ENCODE measurements around the gene P4HA1. TPM values are rescaled to one million over a fixed set of nuclear protein-coding genes. Genes with fewer than 3 reads are reported as not detected.

P4HA1 gene
- total RNA-seq, 1 experiment from 2014 or later: 181 TPM

DNA sequence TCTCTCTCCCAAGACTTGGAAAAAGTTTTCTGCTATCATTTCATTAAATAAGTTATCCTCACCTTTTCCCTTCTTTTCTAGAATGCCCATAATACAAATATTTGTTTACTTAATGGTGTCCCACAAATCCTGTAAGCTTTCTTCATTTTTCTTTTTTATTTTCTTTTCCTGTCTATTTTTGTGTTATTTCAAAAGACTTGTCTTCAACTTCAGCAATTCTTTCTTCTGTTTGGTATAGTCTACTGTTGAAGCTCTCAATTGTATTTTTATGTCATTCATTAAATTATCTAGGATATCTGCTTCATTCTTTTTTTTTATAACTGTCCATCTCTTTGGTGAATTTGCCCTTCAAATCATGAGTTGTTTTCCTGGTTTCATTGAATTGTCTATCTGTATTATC lies 117.0 kb downstream of the P4HA1 start:
- H3K4me3 ChIP-seq (ENCODE audit: low read length): no peak overlapping the region
- intact Hi-C loops (cut with micrococcal nuclease): no loop called here
- no peaks in the 10 kb centered on the region for H3F3A ChIP-seq (ENCODE audit: low read length, unreplicated experiment)
- ChIA-PET CTCF (no interaction called here), POLR2A (ENCODE audit: unreplicated experiment) (no interaction called here)
- H3K9ac ChIP-seq (ENCODE audit: low read length): no peak overlapping the region
- no peaks in the 10 kb centered on the region for H3K27me3 ChIP-seq (ENCODE audit: low read length)
- H3K4me1 ChIP-seq (ENCODE audit: insufficient read depth, low read length): no peaks in the 10 kb centered on the region
- H3K79me2 ChIP-seq (ENCODE audit: low read length): no peaks in the 10 kb centered on the region
- BruUV-seq (replicated peaks): no TSS peak
- ATAC-seq: no peak
- no peaks in the 10 kb centered on the region for H4K20me1 ChIP-seq (ENCODE audit: low read length)
- H3K9me3 ChIP-seq (ENCODE audit: low read length): peaks cover 54% of the 10 kb centered on the region
- no peaks in the 10 kb centered on the region; the same call in 1 of the 2 replicates for H3K36me3 ChIP-seq (ENCODE audit: low read depth, low read length)
- H3K4me2 ChIP-seq (ENCODE audit: low read length): no peak overlapping the region
- H3K27ac ChIP-seq (ENCODE audit: low read length): no peak overlapping the region
- H2AFZ ChIP-seq (ENCODE audit: low read length): no peak overlapping the region
- no peaks in the 10 kb centered on the region for H3K9me2 ChIP-seq (replicated peaks; ENCODE audit: low read length)
- TF ChIP-seq EZH2 (IDR thresholded peaks at IDR 0.05; ENCODE audit: low read length, unreplicated experiment) (no peak), EZH2phosphoT487 (IDR thresholded peaks at IDR 0.05; ENCODE audit: borderline replicate concordance, low read length) (no peak)
- TF ChIP-seq, protein P1, sequence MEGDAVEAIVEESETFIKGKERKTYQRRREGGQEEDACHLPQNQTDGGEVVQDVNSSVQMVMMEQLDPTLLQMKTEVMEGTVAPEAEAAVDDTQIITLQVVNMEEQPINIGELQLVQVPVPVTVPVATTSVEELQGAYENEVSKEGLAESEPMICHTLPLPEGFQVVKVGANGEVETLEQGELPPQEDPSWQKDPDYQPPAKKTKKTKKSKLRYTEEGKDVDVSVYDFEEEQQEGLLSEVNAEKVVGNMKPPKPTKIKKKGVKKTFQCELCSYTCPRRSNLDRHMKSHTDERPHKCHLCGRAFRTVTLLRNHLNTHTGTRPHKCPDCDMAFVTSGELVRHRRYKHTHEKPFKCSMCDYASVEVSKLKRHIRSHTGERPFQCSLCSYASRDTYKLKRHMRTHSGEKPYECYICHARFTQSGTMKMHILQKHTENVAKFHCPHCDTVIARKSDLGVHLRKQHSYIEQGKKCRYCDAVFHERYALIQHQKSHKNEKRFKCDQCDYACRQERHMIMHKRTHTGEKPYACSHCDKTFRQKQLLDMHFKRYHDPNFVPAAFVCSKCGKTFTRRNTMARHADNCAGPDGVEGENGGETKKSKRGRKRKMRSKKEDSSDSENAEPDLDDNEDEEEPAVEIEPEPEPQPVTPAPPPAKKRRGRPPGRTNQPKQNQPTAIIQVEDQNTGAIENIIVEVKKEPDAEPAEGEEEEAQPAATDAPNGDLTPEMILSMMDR (conservative IDR thresholded peaks at IDR 0.05; ENCODE audit: low read depth, low read length): no peak
- no peak for DNase-seq

DNA sequence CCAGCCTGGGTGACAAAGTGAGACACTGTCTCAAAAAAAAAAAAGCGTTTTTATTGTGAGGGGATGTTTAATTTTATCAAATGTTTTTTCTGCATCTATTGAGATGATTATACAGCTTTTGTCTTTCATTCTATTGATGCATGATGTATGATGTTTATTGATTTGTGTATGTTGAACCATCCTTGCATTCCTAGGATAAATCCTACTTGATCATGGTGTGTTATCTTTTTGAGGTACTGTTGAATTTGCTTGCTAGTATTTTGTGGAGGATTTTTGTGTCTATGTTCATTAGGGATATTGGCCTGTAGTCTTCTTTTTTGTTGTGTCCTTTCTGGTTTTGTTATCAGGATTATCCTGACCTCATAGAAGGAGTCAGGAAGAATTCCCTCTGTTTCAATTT lies 119.8 kb downstream of the P4HA1 start:
- no peak for DNase-seq
- H3K79me2 ChIP-seq (ENCODE audit: low read length): no peaks in the 10 kb centered on the region
- H3K36me3 ChIP-seq (ENCODE audit: low read depth, low read length): no peaks in the 10 kb centered on the region; the same call in 1 of the 2 replicates
- H3K9ac ChIP-seq (ENCODE audit: low read length): no peak overlapping the region
- H3K4me2 ChIP-seq (ENCODE audit: low read length): no peak overlapping the region
- H3K9me3 ChIP-seq (ENCODE audit: low read length): peaks cover 54% of the 10 kb centered on the region
- intact Hi-C loops (cut with micrococcal nuclease): no loop called here
- POLR2A ChIA-PET (ENCODE audit: unreplicated experiment): interaction anchor here (0.6 kb wide), 1 partner anchor 1565 kb away, joined by 3 read pairs; no protein-coding TSS in a partner anchor
- no peak overlapping the region for H2AFZ ChIP-seq (ENCODE audit: low read length)
- CTCF ChIA-PET: no interaction called here
- no peak overlapping the region for H3K27ac ChIP-seq (ENCODE audit: low read length)
- TF ChIP-seq EZH2phosphoT487 (IDR thresholded peaks at IDR 0.05; ENCODE audit: borderline replicate concordance, low read length) (no peak), EZH2 (IDR thresholded peaks at IDR 0.05; ENCODE audit: low read length, unreplicated experiment) (no peak)
- TF ChIP-seq, protein P1 (conservative IDR thresholded peaks at IDR 0.05; ENCODE audit: low read depth, low read length): no peak
- no peaks in the 10 kb centered on the region for H3K9me2 ChIP-seq (replicated peaks; ENCODE audit: low read length)
- H3K4me1 ChIP-seq (ENCODE audit: insufficient read depth, low read length): no peaks in the 10 kb centered on the region
- no TSS peak for BruUV-seq (replicated peaks)
- no peaks in the 10 kb centered on the region for H4K20me1 ChIP-seq (ENCODE audit: low read length)
- no peaks in the 10 kb centered on the region for H3F3A ChIP-seq (ENCODE audit: low read length, unreplicated experiment)
- H3K27me3 ChIP-seq (ENCODE audit: low read length): no peaks in the 10 kb centered on the region
- ATAC-seq: no peak
- no peak overlapping the region for H3K4me3 ChIP-seq (ENCODE audit: low read length)

Other genes with a start within 250 kb of the P4HA1 start
- not detected in 2 replicates for gene OIT3, start 203.1 kb downstream of the P4HA1 start, total RNA-seq (2014; rRNA removed)
- not detected in 2 replicates for gene PLA2G12B, start 142.1 kb downstream of the P4HA1 start, total RNA-seq (2014; rRNA removed)
- 1.1 and 1.8 TPM in 2 replicates for gene NUDT13, start 13.6 kb upstream of the P4HA1 start, total RNA-seq (2014; rRNA removed)
- gene ECD, start 71.1 kb upstream of the P4HA1 start, total RNA-seq (2014; rRNA removed): 103 and 108 TPM in 2 replicates
- 34.3 and 39.1 TPM in 2 replicates for gene FAM149B1, start 71.3 kb upstream of the P4HA1 start, total RNA-seq (2014; rRNA removed)
- 282 and 283 TPM in 2 replicates for gene DNAJC9, start 150.4 kb upstream of the P4HA1 start, total RNA-seq (2014; rRNA removed)
- 230 and 275 TPM in 2 replicates for gene MRPS16, start 155.8 kb upstream of the P4HA1 start, total RNA-seq (2014; rRNA removed)

All from PC-3 (cell line).